Measurements from ENCODE around the gene CCND2.

DNA sequence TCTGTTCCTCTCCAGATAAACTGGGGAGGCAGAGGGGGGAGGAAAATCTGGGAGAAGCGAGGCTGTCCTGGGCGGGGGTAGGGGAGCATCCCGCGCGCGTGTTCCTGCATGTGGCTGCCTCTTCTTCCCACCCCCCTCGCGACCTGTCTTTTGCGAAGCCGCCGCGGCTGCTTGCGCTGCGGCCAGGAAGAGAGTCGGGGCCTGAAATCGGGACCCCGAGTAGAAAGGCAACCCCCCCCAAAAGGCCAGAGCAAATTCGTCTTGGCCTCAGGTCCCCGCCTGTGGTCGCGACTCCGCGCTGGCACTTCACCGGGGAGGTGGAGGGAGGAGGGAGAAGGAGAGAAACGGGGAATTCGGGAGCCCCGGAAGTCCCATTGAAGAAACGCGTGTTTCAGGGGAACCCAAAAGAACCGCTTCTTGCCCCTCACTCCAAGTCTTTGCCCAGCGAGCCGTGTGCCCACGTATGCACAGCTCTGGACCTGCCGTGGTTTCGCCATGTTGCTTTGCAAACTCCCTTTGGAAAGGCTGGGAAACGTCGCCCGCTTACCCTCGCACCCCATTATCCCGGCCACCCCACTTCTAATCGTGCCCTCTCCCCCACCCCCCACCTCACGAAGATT, 944 bp downstream of the CCND2 start:
- TF ChIP-seq, protein P1, sequence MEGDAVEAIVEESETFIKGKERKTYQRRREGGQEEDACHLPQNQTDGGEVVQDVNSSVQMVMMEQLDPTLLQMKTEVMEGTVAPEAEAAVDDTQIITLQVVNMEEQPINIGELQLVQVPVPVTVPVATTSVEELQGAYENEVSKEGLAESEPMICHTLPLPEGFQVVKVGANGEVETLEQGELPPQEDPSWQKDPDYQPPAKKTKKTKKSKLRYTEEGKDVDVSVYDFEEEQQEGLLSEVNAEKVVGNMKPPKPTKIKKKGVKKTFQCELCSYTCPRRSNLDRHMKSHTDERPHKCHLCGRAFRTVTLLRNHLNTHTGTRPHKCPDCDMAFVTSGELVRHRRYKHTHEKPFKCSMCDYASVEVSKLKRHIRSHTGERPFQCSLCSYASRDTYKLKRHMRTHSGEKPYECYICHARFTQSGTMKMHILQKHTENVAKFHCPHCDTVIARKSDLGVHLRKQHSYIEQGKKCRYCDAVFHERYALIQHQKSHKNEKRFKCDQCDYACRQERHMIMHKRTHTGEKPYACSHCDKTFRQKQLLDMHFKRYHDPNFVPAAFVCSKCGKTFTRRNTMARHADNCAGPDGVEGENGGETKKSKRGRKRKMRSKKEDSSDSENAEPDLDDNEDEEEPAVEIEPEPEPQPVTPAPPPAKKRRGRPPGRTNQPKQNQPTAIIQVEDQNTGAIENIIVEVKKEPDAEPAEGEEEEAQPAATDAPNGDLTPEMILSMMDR (conservative IDR thresholded peaks at IDR 0.05), result no peak
- no peak for TF ChIP-seq ZFX (IDR thresholded peaks at IDR 0.05)

Data from C4-2B (cell line).